Skeletal muscle tissue (tissue), 4 donors: Measurements from ENCODE around the gene ABHD2. TPM values are rescaled to one million over a fixed set of nuclear protein-coding genes. Genes with fewer than 3 reads are reported as not detected.
A peak's percentile ranks its signal among the peaks of the same experiment; 100 is the strongest.

ENCODE experiments used
- H3K27ac ChIP-seq: one replicate; pipeline ENCODE4 v1.7.0; 2013; ENCODE audit warnings: mild to moderate bottlenecking, low read depth, low read length, inconsistent platforms
- H3K27me3 ChIP-seq, 3 donors: one replicate each; pipeline ENCODE4 v1.7.0; 2013; ENCODE audit warnings: low read length in 3 of 3; ENCODE audit not compliant: control insufficient read depth in 3 of 3, insufficient read depth in 3 of 3
- H3K36me3 ChIP-seq, 3 donors: one replicate each; pipeline ENCODE4 v1.7.0; 2013; ENCODE audit warnings: low read length in 3 of 3; ENCODE audit not compliant: control insufficient read depth in 3 of 3, insufficient read depth in 3 of 3
- H3K4me1 ChIP-seq, 3 donors: one replicate each; pipeline ENCODE4 v1.7.0; 2013; ENCODE audit warnings: low read length in 3 of 3, mild to moderate bottlenecking in 3 of 3; ENCODE audit not compliant: control insufficient read depth in 3 of 3, insufficient read depth in 3 of 3
- H3K4me3 ChIP-seq, 3 donors: one replicate each; pipeline ENCODE4 v1.7.0; 2013; ENCODE audit warnings: low read length in 3 of 3
- H3K9ac ChIP-seq, 3 donors: one replicate each; pipeline ENCODE4 v1.7.0; 2013; ENCODE audit warnings: low read length in 3 of 3, mild to moderate bottlenecking in 3 of 3, moderate library complexity in 2 of 3, low read depth in 1 of 3
- H3K9me3 ChIP-seq, 3 donors: one replicate each; pipeline ENCODE4 v1.7.0; 2013; ENCODE audit warnings: low read length in 3 of 3; ENCODE audit not compliant: control insufficient read depth in 3 of 3
- total RNA-seq: library from RNA; depleted of rRNA; stranded (reverse); fragments of >200 nt; gene quantifications from one replicate; pipeline ENCODE4 v1.2.3, GENCODE V29; 2014
- donor health status: Osteomylitis.

Gene ABHD2
- total RNA-seq, 1 donor from 2014 or later = 23.0 TPM

DNA sequence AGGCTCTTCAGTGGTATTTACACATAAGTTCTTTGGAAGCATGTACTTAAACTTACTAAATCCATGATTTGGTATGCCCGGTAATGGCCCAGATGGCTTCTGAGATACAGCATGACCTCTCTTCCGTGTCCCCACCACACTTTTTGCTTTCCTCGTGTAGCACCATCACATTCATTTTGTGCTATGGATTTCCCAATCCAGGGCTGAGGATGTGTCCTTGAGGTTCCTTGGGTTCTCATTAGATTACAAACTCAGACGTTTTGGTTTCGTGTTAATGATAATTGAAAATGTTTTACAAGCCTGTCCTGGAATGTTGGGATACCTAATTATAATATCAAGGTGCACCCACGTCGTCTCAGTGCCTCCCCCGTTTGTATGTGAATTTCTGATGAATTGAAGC lies 7.3 kb downstream of the ABHD2 start:
- Histone ChIP-seq H3K27me3 (no peaks in the 10 kb centered on the region), H3K27ac (no peak overlapping the region), H3K9me3 (no peaks in the 10 kb centered on the region), H3K36me3 (no peaks in the 10 kb centered on the region), H3K4me3 (no peak overlapping the region), H3K9ac (no peak overlapping the region), H3K4me1 (peaks cover 43 to 59% (median 49%) of the 10 kb centered on the region in 3 donors)

DNA sequence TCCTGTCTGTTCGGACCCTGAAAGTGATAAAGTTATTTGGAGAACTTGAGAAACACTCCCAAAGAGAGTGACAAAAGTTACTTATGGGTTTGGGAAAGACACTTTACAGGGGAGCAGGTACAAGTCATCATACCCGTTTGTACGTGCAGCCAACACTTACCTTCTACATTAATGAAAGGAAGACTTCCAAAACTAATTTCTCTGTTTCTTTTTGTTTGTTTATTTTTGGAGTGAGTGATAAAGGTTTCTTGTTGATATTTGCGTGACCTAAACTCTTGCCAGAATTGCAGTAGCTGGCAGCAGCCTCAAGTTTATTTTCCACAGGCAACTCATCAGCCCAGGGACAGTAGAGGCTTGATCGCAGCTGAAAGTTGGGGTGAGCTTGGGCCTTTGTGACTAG lies 8.4 kb downstream of the ABHD2 start:
- Histone ChIP-seq H3K4me1 (peaks cover 41 to 57% (median 46%) of the 10 kb centered on the region in 3 donors), H3K36me3 (no peaks in the 10 kb centered on the region), H3K27me3 (no peaks in the 10 kb centered on the region), H3K27ac (peak overlapping the region; percentile 45), H3K9me3 (no peaks in the 10 kb centered on the region), H3K9ac (no peak overlapping the region), H3K4me3 (no peak overlapping the region)

DNA sequence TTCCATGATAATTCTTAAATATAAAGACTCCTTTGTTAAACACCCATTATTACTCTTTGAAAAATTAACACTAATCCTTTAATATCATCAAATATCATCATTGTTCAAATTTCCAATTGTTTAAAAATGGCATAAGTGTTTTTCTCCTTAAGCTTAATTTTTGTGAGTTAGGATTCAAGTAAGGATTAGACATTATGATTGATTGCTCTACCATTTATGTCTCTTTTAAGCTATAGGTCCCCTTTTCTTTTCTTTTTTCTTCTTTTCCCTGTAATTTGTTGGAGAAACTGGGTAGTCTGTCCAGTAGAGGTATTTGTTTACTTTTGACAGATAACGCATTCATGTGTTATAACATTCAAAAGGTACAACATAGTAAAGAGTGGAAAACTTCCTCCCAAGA lies 9.1 kb downstream of the ABHD2 start:
- Histone ChIP-seq H3K27me3 (no peaks in the 10 kb centered on the region), H3K4me1 (peaks cover 43 to 58% (median 48%) of the 10 kb centered on the region in 3 donors), H3K9ac (no peak overlapping the region), H3K36me3 (no peaks in the 10 kb centered on the region), H3K4me3 (no peak overlapping the region), H3K27ac (peak overlapping the region; percentile 45), H3K9me3 (no peaks in the 10 kb centered on the region)

DNA sequence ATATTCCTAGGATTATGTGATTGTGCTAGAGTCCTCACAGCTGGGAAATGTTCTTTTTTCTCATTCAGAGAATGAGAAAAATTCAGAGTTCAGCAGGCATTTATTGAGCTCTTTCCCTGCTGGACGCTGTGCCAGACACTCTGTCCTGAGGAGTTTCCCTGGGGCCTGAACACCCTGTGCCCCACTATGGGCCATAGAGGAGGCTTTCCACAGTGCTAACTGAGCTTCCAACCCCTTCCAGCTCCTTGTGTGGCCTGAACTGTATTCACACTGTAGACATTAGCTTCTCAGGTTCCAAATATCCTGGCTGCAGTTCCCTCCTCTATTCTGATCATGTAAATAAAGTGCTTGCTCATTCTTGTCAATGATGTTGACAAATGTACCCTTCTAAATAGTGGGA lies 10.0 kb downstream of the ABHD2 start:
- peaks cover 47 to 58% (median 56%) of the 10 kb centered on the region in 3 donors for H3K4me1 ChIP-seq
- H3K4me3 ChIP-seq = no peak overlapping the region
- peak overlapping the region; percentile 34 for H3K27ac ChIP-seq
- peak overlapping the region in 1 of 3 donors; percentile 34 for H3K9ac ChIP-seq
- H3K27me3 ChIP-seq = no peaks in the 10 kb centered on the region
- H3K9me3 ChIP-seq = no peaks in the 10 kb centered on the region
- no peaks in the 10 kb centered on the region for H3K36me3 ChIP-seq

DNA sequence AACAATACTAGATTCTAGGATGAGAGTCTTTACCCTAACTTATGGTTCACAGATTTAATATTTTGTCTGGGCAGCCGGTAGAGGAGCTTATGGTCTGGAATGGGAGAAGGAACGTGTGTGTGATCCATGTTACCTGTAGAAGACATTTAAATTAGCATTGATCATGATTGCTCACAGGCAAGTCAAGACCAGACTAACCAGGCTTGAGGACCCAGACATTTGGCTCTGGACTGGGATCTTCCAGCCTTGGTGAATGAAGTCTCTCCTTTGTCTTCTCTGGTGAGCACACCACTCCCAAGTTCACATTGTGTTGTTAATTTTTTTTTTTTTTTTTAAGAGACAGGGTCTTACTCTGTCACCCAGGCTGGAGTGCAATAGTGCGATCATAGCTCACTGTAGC lies 11.7 kb downstream of the ABHD2 start:
- no peak overlapping the region for H3K27ac ChIP-seq
- H3K4me1 ChIP-seq = peaks cover 62 to 66% (median 62%) of the 10 kb centered on the region in 3 donors
- no peak overlapping the region for H3K4me3 ChIP-seq
- no peaks in the 10 kb centered on the region for H3K36me3 ChIP-seq
- no peak overlapping the region for H3K9ac ChIP-seq
- H3K27me3 ChIP-seq = no peaks in the 10 kb centered on the region
- no peaks in the 10 kb centered on the region for H3K9me3 ChIP-seq

DNA sequence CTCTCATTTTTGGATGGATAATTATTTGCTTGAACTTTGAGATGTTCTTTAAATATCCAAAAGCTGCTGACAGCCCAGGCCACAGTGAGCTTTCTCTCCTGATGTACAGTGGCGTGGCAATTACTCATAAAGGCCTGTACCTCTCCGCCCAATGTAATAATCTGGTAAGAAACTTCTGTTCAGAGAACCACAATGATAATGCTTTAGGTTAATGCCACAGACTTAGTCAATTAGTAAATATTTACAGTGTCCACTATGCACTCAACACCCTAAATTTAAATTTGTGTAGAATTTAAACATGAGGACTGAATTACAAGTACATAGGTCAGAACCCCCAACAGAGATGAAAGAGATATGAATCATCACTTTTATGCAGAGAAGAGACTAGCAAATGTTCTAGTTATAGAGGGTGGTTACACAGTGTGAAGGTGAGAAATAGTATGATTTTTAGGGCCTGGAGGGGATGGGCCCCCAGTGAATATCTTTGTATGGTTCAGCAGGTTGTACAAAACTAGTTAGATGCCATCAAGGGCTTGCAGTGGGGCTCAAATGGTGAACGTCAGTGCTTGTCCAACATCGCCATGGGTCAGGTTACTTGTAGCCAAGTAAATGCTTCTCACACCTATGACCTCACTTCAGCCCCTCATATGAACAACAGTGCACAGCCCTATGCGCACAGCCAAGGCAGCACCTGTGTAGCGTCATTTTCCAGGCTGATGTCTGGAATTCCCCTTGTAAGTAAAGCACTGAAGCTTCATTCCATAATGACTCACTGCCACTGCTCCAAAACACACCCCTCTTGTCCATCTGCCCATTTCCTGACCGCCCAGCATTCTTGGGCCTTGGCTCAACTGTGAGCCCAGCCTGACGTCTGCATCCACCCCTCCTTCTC lies 13.3 kb downstream of the ABHD2 start:
- H3K9ac ChIP-seq = no peak overlapping the region
- no peaks in the 10 kb centered on the region for H3K36me3 ChIP-seq
- H3K4me1 ChIP-seq = peaks cover 58 to 62% (median 59%) of the 10 kb centered on the region in 3 donors
- H3K27me3 ChIP-seq = no peaks in the 10 kb centered on the region
- H3K9me3 ChIP-seq = no peaks in the 10 kb centered on the region
- peak overlapping the region in 1 of 3 donors; percentile 55 for H3K4me3 ChIP-seq
- peak overlapping the region; percentile 77 for H3K27ac ChIP-seq

DNA sequence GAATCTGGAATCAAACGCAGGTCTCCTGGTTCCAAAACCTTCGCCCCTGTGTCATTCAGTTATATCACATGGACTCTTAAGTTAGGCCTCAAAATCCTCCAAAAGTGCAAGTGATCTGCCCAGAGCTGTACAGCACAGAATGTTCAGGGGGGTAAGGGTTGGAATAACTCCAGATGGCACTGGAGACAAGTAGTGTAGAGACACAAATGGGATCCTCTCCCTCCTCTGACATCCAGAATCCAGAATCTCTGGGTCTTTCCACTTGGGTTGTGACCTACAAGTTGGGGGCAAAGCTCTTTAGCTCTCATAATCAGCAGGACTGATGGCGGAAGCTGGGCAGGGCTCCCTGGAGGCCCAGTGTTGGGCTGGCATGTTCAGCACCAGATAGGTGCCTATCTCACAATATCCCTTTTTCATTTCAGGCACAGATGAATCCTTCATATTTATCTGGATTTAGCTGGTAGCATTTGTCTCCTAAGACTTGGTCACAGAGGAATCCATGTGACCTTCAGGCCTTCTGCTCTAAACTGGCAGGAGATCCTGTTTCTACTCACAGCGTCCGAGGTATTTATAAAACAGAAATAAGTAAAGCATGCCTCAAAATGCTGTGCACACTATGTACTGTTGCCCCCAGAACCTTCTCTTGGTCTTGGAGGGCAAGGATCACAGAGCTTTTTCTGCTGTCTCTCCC lies 15.4 kb downstream of the ABHD2 start:
- Histone ChIP-seq H3K4me1 (peaks cover 44 to 61% (median 49%) of the 10 kb centered on the region in 3 donors), H3K27me3 (no peaks in the 10 kb centered on the region), H3K9ac (no peak overlapping the region), H3K27ac (peak overlapping the region; percentile 77), H3K4me3 (no peak overlapping the region), H3K36me3 (no peaks in the 10 kb centered on the region), H3K9me3 (no peaks in the 10 kb centered on the region)

DNA sequence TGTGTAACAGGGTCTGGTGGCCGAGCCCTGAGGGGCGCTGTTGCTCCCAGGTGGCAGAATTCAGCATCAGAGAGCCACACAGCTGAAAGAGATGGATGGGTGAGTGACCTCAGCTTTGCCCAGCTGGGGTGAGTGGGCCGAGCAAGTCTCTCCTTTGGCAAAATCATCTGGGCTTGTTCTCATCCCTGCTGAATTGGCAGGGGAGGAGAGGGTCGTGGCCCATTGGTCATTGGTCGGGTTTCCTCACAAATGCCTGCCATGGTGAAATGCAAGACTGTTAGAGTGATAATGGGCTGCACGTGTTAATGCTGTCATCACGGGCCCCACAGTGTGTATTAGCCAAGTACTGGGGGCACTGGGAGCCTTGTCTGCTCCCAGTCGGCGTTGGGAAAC lies 15.9 kb downstream of the ABHD2 start:
- Histone ChIP-seq H3K9ac (no peak overlapping the region), H3K4me1 (peaks cover 42 to 60% (median 49%) of the 10 kb centered on the region in 3 donors)

DNA sequence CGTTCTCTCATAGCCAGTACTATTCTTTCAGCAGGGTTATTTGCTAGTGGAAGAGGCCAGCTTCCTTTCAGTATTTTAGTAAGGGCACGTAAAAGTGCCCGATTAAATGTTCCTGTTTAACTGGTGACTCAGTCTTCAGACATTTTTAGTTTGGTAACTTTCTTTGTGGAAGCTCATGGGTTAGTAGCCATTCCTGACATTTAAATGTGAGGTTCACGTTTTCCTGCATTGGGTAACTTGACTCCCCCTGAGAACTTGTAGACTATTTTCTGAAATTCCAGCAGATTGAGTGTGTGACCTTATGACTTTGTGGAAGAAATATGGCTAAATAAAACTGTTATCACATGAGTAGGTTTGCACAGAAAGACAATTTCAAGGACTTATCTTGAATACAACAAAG lies 16.9 kb downstream of the ABHD2 start:
- no peak overlapping the region for H3K4me3 ChIP-seq
- no peaks in the 10 kb centered on the region for H3K36me3 ChIP-seq
- no peaks in the 10 kb centered on the region for H3K27me3 ChIP-seq
- no peaks in the 10 kb centered on the region for H3K9me3 ChIP-seq
- peaks cover 42 to 60% (median 50%) of the 10 kb centered on the region in 3 donors for H3K4me1 ChIP-seq
- peak overlapping the region; percentile 77 for H3K27ac ChIP-seq
- H3K9ac ChIP-seq = peak overlapping the region in 1 of 3 donors; percentile 25

More for the DNA sequence above, 15.9 kb downstream of the ABHD2 start:
- no peaks in the 10 kb centered on the region for H3K9me3 ChIP-seq
- no peaks in the 10 kb centered on the region for H3K36me3 ChIP-seq
- no peaks in the 10 kb centered on the region for H3K27me3 ChIP-seq
- H3K27ac ChIP-seq = peak overlapping the region; percentile 77
- H3K4me3 ChIP-seq = no peak overlapping the region

DNA sequence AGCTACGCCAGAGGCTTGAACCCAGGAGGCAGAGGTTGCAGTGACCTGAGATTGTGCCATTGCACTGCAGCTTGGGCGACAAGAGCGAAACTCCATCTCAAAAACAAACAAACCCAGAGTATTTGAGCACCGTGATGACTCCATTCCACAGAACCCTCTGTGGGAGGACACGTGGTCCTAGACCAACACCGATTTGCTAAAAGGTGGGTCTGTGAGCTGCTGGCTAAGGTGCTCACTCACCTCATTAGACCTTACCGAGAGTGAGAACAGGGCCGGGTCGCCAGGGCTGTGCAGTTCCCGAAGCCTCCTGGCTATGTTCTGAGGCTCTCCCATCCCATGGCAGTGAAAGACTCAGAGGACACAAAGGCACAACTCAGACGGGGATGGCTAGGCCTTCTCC lies 17.9 kb downstream of the ABHD2 start:
- Histone ChIP-seq H3K9me3 (no peaks in the 10 kb centered on the region), H3K27ac (no peak overlapping the region), H3K27me3 (no peaks in the 10 kb centered on the region), H3K9ac (no peak overlapping the region), H3K4me1 (peaks cover 37 to 56% (median 49%) of the 10 kb centered on the region in 3 donors), H3K4me3 (no peak overlapping the region), H3K36me3 (no peaks in the 10 kb centered on the region)
